ENCODE data around the gene SLC11A1.

GRCh38 chr2:218400930-218401881, 19.1 kb downstream of the SLC11A1 start:
- no peak for TF ChIP-seq EP300 (IDR thresholded peaks at IDR 0.05)
- TF ChIP-seq POLR2A (IDR thresholded peaks at IDR 0.05): no peak
